Fibroblast of pulmonary artery (primary cell): Measurements from ENCODE around the gene TOGARAM2.

Source experiments
- DNase-seq: peaks from one replicate; pipeline ENCODE4 v3.0.0-alpha.2; 2010; ENCODE audit warnings: low read depth
- H3K4me3 ChIP-seq: replicated peaks from 2 replicates; pipeline ENCODE4 v1.5.1; 2011; ENCODE audit warnings: low read depth, mild to moderate bottlenecking, control low read depth, low read length, moderate library complexity
- TF ChIP-seq, protein P1 (sequence below): IDR thresholded peaks from 2 replicates; pipeline ENCODE4 v1.5.1; 2011; ENCODE audit warnings: mild to moderate bottlenecking, control low read depth, low read length, inconsistent platforms; ENCODE audit errors: missing control alignments

Gene TOGARAM2

DNA sequence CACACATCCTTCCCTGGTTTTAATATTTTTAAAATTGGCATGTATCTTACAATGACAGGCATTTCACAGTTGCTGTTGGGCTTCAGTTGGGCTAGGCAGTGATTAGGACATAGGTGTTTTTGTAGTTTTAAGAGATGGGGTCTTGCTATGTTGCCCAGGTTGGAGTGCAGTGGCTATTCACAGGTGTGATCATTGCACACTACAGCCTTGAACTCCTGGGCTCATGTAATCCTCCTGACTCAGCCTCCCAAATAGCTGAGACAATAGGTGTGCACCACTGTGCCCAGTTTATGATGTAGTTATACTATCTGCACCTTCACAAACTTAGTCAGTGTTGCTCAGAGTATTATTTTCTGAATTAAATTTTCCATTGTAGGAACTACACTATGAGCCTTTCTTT, 49.9 kb downstream of the TOGARAM2 start:
- DNase-seq: no peak
- TF ChIP-seq, protein P1, sequence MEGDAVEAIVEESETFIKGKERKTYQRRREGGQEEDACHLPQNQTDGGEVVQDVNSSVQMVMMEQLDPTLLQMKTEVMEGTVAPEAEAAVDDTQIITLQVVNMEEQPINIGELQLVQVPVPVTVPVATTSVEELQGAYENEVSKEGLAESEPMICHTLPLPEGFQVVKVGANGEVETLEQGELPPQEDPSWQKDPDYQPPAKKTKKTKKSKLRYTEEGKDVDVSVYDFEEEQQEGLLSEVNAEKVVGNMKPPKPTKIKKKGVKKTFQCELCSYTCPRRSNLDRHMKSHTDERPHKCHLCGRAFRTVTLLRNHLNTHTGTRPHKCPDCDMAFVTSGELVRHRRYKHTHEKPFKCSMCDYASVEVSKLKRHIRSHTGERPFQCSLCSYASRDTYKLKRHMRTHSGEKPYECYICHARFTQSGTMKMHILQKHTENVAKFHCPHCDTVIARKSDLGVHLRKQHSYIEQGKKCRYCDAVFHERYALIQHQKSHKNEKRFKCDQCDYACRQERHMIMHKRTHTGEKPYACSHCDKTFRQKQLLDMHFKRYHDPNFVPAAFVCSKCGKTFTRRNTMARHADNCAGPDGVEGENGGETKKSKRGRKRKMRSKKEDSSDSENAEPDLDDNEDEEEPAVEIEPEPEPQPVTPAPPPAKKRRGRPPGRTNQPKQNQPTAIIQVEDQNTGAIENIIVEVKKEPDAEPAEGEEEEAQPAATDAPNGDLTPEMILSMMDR: no peak
- no peak overlapping the region for H3K4me3 ChIP-seq

DNA sequence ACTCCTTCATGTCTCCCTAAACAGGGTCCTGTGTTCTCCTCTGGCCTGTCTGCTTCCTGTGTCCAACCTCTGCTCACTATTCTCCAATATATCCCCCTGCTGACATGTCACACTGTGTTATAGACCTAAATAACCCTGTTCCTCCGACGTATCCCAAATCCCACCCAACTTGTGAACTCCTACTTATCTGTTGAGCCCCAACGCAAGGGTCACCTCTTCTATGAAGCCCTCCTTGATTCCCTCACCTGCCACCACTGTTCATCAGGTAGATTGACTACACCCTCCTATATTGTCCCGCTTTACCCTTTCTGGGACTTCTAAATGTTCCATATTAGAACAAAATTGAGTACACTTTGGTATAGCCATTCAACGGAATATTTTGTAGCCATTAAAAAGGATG, 51.1 kb downstream of the TOGARAM2 start:
- TF ChIP-seq, protein P1: no peak
- H3K4me3 ChIP-seq: no peak overlapping the region
- no peak for DNase-seq

DNA sequence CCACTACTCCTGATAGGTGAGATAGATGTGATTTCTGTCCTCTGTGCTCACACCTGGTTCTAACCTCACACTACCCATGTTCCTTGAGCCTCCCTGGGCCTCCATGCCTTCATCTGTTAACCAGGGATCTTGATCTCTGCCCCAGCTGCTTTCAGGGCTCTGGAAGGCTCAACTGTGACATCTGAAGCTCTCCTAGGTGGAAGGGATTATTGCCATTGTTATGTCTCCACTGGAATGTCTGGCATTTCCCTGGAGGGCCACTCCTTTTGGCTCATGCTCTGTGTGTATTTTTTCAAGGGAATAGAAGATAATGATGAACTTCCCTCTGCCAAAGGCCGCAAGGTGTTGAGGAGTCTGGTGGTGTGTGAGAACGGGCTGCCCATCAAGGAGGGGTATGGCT, 52.1 kb downstream of the TOGARAM2 start:
- DNase-seq: peak; percentile 61
- TF ChIP-seq, protein P1: no peak
- no peak overlapping the region for H3K4me3 ChIP-seq

DNA sequence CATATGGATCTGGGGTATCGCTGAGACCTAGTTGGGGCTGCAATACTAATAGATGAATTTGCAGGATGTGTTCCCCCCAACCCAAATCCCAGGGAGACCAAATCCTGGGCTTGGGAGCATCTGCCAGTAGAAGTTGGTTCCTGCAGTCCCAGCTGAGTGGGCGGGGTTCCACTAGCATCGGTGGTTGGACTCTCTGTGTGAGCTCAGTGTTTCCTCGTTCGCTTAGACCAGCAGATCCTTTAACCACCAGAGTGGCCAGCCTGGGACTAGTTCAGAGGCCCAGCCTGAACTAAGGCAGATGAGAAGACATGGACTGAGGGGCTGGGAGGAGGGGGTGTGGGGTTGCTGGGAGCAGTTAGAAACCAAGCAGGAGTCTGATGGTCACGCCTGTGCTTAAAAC, 52.6 kb downstream of the TOGARAM2 start:
- H3K4me3 ChIP-seq: no peak overlapping the region
- TF ChIP-seq, protein P1: no peak
- no peak for DNase-seq

DNA sequence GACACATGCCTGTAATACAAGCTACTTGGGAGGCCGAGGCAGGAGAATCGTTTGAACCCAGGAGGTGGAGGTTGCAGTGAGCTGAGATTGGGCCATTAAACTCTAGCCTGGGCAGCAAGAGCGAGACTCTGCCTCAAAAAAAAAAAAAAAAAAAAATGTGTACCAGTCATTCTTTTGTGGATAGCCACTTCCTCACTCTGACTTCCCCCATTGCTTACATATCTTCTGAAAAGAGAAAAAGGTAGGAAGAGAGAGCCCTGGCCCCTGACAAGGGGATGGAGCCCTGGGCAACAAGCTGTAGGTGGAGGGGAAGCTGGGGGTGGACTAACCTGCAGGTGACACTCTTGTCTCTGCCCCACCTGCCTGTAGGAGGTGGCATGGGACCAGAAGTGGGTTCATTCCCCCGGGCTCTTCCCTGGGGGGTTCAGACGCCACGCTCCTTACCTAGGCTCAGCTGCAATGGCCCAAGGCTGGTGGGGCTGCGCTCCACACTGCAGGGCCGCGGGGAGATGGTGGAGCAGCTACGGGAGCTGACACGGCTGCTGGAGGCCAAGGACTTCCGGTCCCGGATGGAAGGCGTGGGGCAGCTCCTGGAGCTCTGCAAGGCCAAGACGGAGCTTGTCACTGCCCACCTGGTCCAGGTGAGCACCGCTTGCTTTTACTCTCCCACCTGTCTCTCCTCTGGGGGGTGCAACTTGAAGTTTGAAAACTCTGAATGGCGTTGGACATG, 54.1 kb downstream of the TOGARAM2 start:
- H3K4me3 ChIP-seq: no peak overlapping the region
- TF ChIP-seq, protein P1: no peak
- DNase-seq: no peak

DNA sequence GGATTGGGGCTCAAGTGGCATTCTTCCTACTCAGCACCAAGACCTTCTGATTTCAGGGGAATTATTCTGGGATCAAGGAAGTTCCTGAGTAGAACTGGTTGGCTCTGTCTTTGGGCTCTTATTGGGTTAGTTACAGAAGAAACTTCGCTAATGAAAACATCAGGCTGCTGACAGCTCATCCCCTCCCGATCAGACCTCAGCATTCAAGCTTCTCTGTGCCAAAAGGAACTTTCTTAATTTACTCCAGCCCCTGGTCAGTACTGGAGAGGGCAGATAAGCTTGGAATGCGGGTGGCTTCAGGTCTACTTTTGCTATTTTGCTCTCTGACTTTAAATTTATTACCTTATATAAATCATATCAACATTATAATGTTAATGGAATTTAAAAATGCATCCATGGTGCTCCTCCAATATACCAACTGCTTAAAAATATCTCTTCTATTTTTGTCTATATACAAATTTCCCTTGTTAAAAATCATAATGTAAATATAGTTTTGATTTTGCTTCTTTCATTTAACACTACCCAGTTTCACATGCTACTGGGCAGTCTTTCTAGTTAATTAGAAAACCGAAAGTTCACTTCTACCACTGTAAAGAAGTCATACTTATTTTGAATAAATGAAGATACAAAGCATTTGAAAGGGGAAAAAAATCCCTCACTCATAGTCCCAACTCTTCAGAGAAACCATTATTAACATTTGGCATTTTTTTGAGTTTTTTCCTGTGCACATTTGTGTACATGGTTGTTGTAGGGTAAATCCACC, 58.8 kb downstream of the TOGARAM2 start:
- H3K4me3 ChIP-seq: no peak overlapping the region
- TF ChIP-seq, protein P1: no peak
- DNase-seq: peak; percentile 21
